NCI-H187 treated with DMSO at 0.1 percent for 48 hours (cell line): Measurements from ENCODE around the gene PRMT7.

Source experiments
- DNase-seq: peaks from one replicate; lab custom pipeline; 2025; lab: John Stamatoyannopoulos, UW

PRMT7 gene

GRCh38 chr16:68376590-68376989 is 65.8 kb downstream of the PRMT7 start:
- DNase-seq, result no peak

GRCh38 chr16:68377221-68377620 is 66.4 kb downstream of the PRMT7 start:
- DNase-seq, result no peak

- DNase-seq, result no peak
Observed at GRCh38 chr16:68377667-68378393, 67.0 kb downstream of the PRMT7 start.

- no peak for DNase-seq
Observed at GRCh38 chr16:68378436-68379415, 67.9 kb downstream of the PRMT7 start.

- DNase-seq, result no peak
Observed at GRCh38 chr16:68379472-68380347, 68.9 kb downstream of the PRMT7 start.

GRCh38 chr16:68380348-68380670 is 69.5 kb downstream of the PRMT7 start:
- no peak for DNase-seq

DNA sequence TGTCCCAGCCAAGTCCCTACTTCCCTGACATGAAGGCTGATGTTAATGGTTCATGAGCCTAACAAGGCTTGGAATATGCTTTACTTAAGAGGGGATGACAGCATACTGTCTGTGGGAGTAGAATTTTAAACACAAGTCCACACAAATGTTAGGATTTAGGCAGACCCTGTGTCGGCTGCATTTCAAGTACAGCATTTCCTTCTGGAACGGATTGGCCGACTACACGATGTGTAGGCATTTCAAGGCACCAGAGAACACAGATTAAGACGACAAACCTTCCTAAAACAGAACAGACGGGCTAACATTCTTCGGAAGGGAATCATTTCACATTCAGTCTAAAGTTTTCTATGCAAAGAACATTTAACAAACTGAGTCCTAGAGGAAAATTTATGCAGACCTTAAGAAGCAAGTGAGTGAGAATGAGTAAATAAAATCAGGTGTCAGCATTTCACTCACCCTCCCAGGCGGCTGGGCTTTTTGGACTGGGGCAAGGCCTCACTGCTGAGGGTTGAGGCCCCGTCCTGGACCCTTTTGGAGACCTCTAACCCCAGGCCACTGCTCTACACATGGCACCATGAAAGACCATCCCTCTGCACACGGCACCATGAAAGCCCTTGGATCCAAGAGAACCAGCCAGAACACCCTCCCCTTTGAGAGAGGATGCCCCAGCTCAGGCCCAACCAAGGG is 70.0 kb downstream of the PRMT7 start:
- DNase-seq, result no peak

- no peak for DNase-seq
Observed at GRCh38 chr16:68381363-68381724, 70.5 kb downstream of the PRMT7 start.

DNA sequence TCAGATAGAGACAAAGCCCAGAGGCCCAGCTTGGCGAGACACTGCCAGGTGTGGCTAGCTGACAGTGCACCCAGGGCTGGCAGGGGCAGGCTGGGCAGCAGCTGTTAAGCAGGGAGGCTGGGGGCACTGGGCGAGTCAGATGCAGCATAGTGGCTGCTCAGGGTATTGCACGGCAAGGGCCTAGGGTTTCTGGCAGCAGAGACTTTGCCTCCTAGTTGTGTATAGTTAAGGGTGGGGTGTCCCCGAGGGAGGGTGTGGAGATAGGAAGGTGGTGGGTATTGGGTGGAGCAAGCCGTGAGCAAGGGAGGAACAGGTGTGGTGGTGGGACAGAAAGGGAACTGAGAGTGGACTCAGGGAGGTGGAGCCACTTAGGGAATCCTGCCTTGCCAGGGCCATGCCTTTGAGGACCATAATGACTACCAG is 71.5 kb downstream of the PRMT7 start:
- no peak for DNase-seq

GRCh38 chr16:68383858-68384257 is 73.0 kb downstream of the PRMT7 start:
- DNase-seq, result no peak

DNA sequence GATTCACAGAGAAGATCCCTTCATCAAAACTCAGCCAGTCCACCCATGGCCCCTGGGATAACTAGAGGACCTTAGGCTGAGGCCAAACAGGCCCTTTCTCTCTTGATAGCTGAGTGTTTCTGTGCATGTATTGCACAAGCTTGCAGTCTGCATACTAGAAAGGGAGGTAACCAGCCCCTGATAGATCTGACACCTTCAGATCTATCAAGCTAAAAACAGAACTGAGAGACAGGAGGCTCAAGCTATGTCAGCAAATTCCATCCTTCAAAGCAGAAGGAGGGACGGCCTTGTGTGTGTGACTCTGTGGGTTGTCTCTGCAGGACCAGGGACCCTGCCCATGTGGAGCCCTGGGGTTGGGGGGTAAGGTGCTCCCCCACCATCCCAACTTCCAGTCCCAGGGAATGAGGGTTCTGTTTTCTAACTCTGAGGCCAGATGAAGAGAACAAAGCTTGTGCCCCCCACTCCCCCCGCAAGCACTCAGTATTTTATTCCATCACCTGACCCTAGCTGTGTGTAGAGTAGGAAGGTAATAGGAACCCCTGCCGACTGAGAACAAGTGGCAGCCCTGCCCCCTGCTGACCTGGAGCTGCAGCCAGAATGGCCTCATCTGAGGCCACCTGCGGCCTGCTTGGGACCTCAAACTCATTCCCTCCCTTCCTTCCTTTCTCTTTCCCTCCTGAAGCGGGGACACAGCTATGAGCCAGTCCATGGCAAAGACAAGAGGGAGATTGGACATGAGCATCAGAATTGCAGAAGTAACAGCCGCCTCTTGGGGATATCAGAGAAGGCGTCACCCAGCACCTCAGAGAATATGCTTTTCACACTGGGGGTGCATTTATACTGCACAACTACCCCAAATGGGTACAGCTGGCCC is 73.7 kb downstream of the PRMT7 start:
- no peak for DNase-seq

GRCh38 chr16:68385371-68385770 is 74.6 kb downstream of the PRMT7 start:
- no peak for DNase-seq

- no peak for DNase-seq
Observed at GRCh38 chr16:68386628-68387027, 75.8 kb downstream of the PRMT7 start.

DNA sequence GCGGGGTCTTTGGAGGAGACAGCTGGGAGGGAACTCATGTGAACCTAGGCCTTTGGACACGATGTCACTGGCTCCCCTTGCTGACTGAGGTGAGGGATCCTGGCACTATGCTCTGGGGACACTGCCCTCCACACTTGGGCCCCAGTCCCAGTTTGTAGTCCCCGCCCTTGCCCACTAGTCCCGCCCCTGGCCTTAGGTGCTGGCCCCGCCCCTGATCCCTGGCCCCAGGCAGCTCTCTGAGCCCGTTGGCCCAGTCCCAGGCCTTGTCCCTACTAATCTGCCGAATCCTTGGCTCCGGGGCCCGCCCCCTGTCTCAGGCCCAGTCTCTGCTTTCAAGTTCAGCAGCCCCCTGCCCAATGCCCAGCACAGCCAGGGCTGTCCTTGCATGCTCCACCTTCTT is 76.5 kb downstream of the PRMT7 start:
- DNase-seq, result no peak

DNA sequence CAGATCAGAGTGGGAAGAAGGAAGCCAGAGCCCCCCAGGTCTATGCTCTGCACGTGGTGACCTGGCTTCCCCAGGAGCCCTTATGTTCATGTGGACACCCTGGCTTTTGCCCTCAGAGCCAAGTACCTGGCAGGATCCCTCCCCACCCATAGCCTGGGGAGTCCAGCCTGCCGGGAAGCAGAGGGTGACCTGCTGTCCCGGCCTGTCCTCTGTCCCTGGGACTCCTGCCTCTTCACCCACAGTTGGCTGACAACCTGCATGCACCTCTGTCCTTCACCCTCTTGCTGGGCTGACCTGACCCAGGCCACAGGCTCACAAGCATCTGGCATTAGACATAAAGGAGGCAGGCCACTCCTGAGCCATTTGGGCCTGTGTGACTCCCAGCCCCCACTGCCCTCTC is 77.3 kb downstream of the PRMT7 start:
- no peak for DNase-seq

GRCh38 chr16:68389006-68389405 is 78.2 kb downstream of the PRMT7 start:
- no peak for DNase-seq

GRCh38 chr16:68389750-68390371 is 79.0 kb downstream of the PRMT7 start:
- no peak for DNase-seq

DNA sequence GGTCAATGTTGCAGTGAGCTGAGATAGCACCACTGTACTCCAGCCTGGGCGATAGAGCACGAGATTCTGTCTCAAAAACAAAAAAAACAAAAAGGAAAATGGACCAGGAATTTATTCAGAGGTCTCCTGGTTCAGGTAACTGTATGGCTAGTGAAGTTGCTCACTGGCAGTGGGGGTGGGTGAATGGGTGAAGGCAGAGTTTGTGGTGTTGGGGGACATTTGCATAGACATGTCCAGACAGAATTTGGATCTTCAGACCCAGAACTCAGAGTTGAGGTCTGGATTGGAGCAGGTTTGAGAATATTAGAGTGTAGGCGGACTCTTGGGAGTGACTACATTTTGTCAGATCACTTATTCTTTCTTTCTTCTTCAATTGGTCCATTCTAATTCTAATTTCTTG is 82.5 kb downstream of the PRMT7 start:
- DNase-seq, result no peak

DNA sequence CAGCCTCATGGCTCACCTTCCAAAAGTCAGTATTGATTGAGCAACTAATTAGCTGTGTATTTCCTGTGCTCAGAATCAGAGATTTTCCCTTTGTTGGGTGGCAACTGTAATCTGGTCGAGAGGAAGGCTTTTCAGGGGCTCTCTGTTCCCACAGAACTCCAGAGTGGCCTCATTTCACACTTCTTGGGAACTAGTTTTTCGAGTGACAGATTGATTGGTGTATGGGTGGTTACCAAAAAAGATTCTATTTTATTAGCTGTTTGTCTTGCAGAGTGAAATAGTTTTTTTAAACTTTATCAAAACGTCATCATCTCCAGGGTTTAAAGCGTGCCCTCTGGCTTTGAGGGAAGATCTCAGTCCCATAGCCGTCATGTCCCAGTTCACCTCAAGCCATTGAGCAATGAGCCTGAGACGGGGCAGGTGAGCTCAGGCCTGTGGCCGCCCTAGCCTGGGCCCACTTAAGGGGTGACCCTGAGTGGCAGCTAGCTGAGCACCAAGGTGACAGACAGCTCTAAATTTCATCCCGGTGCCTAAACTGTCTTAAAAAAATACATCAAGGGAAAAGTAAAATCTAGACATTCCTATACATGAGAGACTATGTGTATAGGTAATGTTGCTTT is 84.5 kb downstream of the PRMT7 start:
- no peak for DNase-seq

- DNase-seq, result no peak
Observed at GRCh38 chr16:68395815-68396214, 85.0 kb downstream of the PRMT7 start.
